IMR-90 (cell line): ENCODE measurements around the gene RPTOR.

Experiments used
- CEBPB ChIP-seq: IDR thresholded peaks from 2 replicates; pipeline ENCODE4 v1.6.1; 2012; ENCODE audit warnings: low read depth, low read length, improper control_type of control experiment
- MAFK ChIP-seq: IDR thresholded peaks from 2 replicates; pipeline ENCODE4 v1.6.1; 2012; ENCODE audit warnings: low read depth, low read length, improper control_type of control experiment
- MXI1 ChIP-seq: IDR thresholded peaks from 2 replicates; pipeline ENCODE4 v1.6.1; 2012; ENCODE audit warnings: low read depth, mild to moderate bottlenecking, low read length, moderate library complexity, borderline replicate concordance
- NFE2L2 ChIP-seq: fragments of 150-350 bp; IDR thresholded peaks from 2 replicates; pipeline ENCODE4 v1.6.1; 2016; ENCODE audit warnings: low read depth, mild to moderate bottlenecking, low read length
- POLR2A ChIP-seq: IDR thresholded peaks from 2 replicates; pipeline ENCODE4 v1.6.1; 2012; ENCODE audit warnings: mild to moderate bottlenecking, low read depth, low read length
- RCOR1 ChIP-seq: IDR thresholded peaks from 2 replicates; pipeline ENCODE4 v1.6.1; 2012; ENCODE audit warnings: mild to moderate bottlenecking, low read length, improper control_type of control experiment; ENCODE audit not compliant: insufficient replicate concordance
- SMC3 ChIP-seq: fragments of 150-350 bp; IDR thresholded peaks from 2 replicates; pipeline ENCODE4 v1.6.1; 2016; ENCODE audit warnings: low read depth, mild to moderate bottlenecking, antibody characterized with exemption, low read length, moderate library complexity
- TF ChIP-seq, protein P1 (sequence below): fragments of 150-350 bp; IDR thresholded peaks from 2 replicates; pipeline ENCODE4 v1.6.1; 2017; ENCODE audit warnings: mild to moderate bottlenecking, antibody characterized with exemption, low read length, low read depth
- TF ChIP-seq, protein P2 (sequence below): conservative IDR thresholded peaks from 2 replicates; pipeline ENCODE4 v1.5.1; 2012; ENCODE audit warnings: mild to moderate bottlenecking, low read depth, low read length, improper control_type of control experiment
- TF ChIP-seq, protein P3 (sequence below): fragments of 150-350 bp; IDR thresholded peaks from 2 replicates; pipeline ENCODE4 v1.6.1; 2016; ENCODE audit warnings: low read depth, mild to moderate bottlenecking, low read length, moderate library complexity, borderline replicate concordance

DNA sequence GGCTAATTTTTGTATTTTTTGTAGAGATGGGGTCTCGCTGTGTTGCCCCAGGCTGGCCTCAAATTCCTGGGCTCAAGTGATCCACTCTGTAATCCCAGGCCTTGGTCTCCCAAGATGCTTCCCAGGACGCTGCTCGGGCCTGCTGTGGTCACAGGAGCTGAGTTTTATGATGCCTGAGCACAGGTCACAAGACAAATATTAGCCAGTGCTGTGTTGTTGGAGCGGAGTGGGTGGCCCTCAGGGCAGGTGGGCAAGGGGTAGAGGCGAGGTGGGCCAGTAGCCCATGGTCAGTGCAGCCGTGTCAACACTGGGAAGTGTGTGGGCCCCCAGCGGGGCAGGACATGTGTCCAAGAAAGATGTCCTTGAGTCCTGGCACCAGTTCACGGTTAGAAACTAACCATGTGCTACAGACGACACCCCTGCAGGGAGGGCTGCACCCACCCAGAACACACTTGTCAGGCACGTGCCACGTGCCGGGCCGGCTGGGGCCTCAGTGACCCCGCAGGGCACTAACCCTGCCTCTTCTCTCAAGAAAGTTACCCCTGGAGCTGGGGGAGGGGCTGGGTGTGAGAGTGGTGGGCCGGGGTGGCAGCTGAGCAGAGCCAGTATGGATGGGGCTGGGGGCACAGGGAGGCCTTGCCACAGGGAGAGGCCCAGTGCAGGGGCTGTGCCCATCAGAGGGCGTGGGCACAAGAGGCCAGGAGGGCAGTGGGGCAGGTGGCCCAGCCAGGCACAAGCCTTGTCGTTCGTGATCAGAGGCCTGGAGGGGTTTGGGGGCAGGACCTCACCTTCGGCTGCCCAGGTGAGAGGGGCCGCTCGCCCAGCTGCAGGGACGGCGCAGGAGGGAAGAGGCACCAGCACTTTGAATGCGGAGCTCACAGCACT, 343.9 kb downstream of the RPTOR start:
- no peak for TF ChIP-seq POLR2A
- TF ChIP-seq, protein P1, sequence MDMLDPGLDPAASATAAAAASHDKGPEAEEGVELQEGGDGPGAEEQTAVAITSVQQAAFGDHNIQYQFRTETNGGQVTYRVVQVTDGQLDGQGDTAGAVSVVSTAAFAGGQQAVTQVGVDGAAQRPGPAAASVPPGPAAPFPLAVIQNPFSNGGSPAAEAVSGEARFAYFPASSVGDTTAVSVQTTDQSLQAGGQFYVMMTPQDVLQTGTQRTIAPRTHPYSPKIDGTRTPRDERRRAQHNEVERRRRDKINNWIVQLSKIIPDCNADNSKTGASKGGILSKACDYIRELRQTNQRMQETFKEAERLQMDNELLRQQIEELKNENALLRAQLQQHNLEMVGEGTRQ: no peak
- TF ChIP-seq, protein P2, sequence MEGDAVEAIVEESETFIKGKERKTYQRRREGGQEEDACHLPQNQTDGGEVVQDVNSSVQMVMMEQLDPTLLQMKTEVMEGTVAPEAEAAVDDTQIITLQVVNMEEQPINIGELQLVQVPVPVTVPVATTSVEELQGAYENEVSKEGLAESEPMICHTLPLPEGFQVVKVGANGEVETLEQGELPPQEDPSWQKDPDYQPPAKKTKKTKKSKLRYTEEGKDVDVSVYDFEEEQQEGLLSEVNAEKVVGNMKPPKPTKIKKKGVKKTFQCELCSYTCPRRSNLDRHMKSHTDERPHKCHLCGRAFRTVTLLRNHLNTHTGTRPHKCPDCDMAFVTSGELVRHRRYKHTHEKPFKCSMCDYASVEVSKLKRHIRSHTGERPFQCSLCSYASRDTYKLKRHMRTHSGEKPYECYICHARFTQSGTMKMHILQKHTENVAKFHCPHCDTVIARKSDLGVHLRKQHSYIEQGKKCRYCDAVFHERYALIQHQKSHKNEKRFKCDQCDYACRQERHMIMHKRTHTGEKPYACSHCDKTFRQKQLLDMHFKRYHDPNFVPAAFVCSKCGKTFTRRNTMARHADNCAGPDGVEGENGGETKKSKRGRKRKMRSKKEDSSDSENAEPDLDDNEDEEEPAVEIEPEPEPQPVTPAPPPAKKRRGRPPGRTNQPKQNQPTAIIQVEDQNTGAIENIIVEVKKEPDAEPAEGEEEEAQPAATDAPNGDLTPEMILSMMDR: no peak
- no peak for TF ChIP-seq MAFK
- TF ChIP-seq RCOR1: no peak
- TF ChIP-seq MXI1: no peak
- TF ChIP-seq SMC3: no peak
- no peak for TF ChIP-seq CEBPB
- TF ChIP-seq, protein P3, sequence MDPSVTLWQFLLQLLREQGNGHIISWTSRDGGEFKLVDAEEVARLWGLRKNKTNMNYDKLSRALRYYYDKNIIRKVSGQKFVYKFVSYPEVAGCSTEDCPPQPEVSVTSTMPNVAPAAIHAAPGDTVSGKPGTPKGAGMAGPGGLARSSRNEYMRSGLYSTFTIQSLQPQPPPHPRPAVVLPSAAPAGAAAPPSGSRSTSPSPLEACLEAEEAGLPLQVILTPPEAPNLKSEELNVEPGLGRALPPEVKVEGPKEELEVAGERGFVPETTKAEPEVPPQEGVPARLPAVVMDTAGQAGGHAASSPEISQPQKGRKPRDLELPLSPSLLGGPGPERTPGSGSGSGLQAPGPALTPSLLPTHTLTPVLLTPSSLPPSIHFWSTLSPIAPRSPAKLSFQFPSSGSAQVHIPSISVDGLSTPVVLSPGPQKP: no peak
- no peak for TF ChIP-seq NFE2L2
